Hepatocyte (in vitro differentiated cells): ENCODE data around the gene ATP13A1.

ENCODE experiments used
- CTCF ChIP-seq: fragments of 200-600 bp; sonication (generic); IDR thresholded peaks from 2 replicates; pipeline ENCODE4 v1.5.1; 2016; ENCODE audit warnings: antibody characterized with exemption, mild to moderate bottlenecking; ENCODE audit not compliant: poor library complexity
- EZH2 ChIP-seq: fragments of 200-600 bp; sonication (generic); IDR thresholded peaks from 2 replicates; pipeline ENCODE4 v1.6.1; 2016; ENCODE audit warnings: antibody characterized with exemption, mild to moderate bottlenecking, borderline replicate concordance

- TF ChIP-seq CTCF, result no peak
- TF ChIP-seq EZH2, result no peak
These were observed 9.3 kb upstream of the ATP13A1 start for GRCh38 chr19:19672816-19673215.
